Measurements from ENCODE around the gene DYNC1H1. TPM values are rescaled to one million over a fixed set of nuclear protein-coding genes. Genes with fewer than 3 reads are reported as not detected.
"Not testable (repeated sequence)": the region's sequence is repeated elsewhere in the genome, so short reads cannot be mapped to it uniquely, and the experiment has no call there.

DYNC1H1 gene
- total RNA-seq, 1 experiment from 2014 or later: 383 TPM

GRCh38 chr14:101973356-101973755 lies 9.0 kb downstream of the DYNC1H1 start:
- no peak for DNase-seq (ENCODE audit: low read depth, low spot score)
- in situ Hi-C loops (cut with HindIII; ENCODE audit: low pct_unique_long_range_greater_than_20kb, low sequenced_read_pairs): no loop called here

GRCh38 chr14:101975231-101975630 lies 10.9 kb downstream of the DYNC1H1 start:
- in situ Hi-C loops (cut with HindIII; ENCODE audit: low pct_unique_long_range_greater_than_20kb, low sequenced_read_pairs): no loop called here
- no peak for DNase-seq (ENCODE audit: low read depth, low spot score)

GRCh38 chr14:101977311-101978071 lies 13.1 kb downstream of the DYNC1H1 start:
- DNase-seq (ENCODE audit: low read depth, low spot score): peak; percentile 80
- in situ Hi-C loops (cut with HindIII; ENCODE audit: low pct_unique_long_range_greater_than_20kb, low sequenced_read_pairs): no loop called here

- in situ Hi-C loops (cut with HindIII; ENCODE audit: low pct_unique_long_range_greater_than_20kb, low sequenced_read_pairs): no loop called here
- DNase-seq (ENCODE audit: low read depth, low spot score): no peak
Measured at GRCh38 chr14:101979666-101980065, 15.3 kb downstream of the DYNC1H1 start.

- DNase-seq (ENCODE audit: low read depth, low spot score): no peak
- in situ Hi-C loops (cut with HindIII; ENCODE audit: low pct_unique_long_range_greater_than_20kb, low sequenced_read_pairs): no loop called here
Measured at GRCh38 chr14:101980251-101980650, 15.9 kb downstream of the DYNC1H1 start.

- DNase-seq (ENCODE audit: low read depth, low spot score): peak; percentile 93
- in situ Hi-C loops (cut with HindIII; ENCODE audit: low pct_unique_long_range_greater_than_20kb, low sequenced_read_pairs): no loop called here
Measured at GRCh38 chr14:101980700-101981099, 16.3 kb downstream of the DYNC1H1 start.

- no peak for DNase-seq (ENCODE audit: low read depth, low spot score)
- in situ Hi-C loops (cut with HindIII; ENCODE audit: low pct_unique_long_range_greater_than_20kb, low sequenced_read_pairs): no loop called here
Measured at GRCh38 chr14:101982621-101983020, 18.2 kb downstream of the DYNC1H1 start.

GRCh38 chr14:101984831-101985230 lies 20.5 kb downstream of the DYNC1H1 start:
- in situ Hi-C loops (cut with HindIII; ENCODE audit: low pct_unique_long_range_greater_than_20kb, low sequenced_read_pairs); DNase-seq (ENCODE audit: low read depth, low spot score): not testable (repeated sequence)

GRCh38 chr14:101985957-101986356 lies 21.6 kb downstream of the DYNC1H1 start:
- no peak for DNase-seq (ENCODE audit: low read depth, low spot score)
- in situ Hi-C loops (cut with HindIII; ENCODE audit: low pct_unique_long_range_greater_than_20kb, low sequenced_read_pairs): no loop called here

GRCh38 chr14:101986953-101987352 lies 22.6 kb downstream of the DYNC1H1 start:
- in situ Hi-C loops (cut with HindIII; ENCODE audit: low pct_unique_long_range_greater_than_20kb, low sequenced_read_pairs): no loop called here
- DNase-seq (ENCODE audit: low read depth, low spot score): no peak

- DNase-seq (ENCODE audit: low read depth, low spot score): no peak
- in situ Hi-C loops (cut with HindIII; ENCODE audit: low pct_unique_long_range_greater_than_20kb, low sequenced_read_pairs): no loop called here
Measured at GRCh38 chr14:101988377-101988776, 24.0 kb downstream of the DYNC1H1 start.

GRCh38 chr14:101991352-101991751 lies 27.0 kb downstream of the DYNC1H1 start:
- in situ Hi-C loops (cut with HindIII; ENCODE audit: low pct_unique_long_range_greater_than_20kb, low sequenced_read_pairs): no loop called here
- DNase-seq (ENCODE audit: low read depth, low spot score): no peak

GRCh38 chr14:101992708-101993107 lies 28.3 kb downstream of the DYNC1H1 start:
- in situ Hi-C loops (cut with HindIII; ENCODE audit: low pct_unique_long_range_greater_than_20kb, low sequenced_read_pairs): no loop called here
- DNase-seq (ENCODE audit: low read depth, low spot score): no peak

GRCh38 chr14:101997429-101998336 lies 33.3 kb downstream of the DYNC1H1 start:
- no peak for DNase-seq (ENCODE audit: low read depth, low spot score)
- in situ Hi-C loops (cut with HindIII; ENCODE audit: low pct_unique_long_range_greater_than_20kb, low sequenced_read_pairs): no loop called here

- DNase-seq (ENCODE audit: low read depth, low spot score): no peak
- in situ Hi-C loops (cut with HindIII; ENCODE audit: low pct_unique_long_range_greater_than_20kb, low sequenced_read_pairs): no loop called here
Measured at GRCh38 chr14:102000902-102001301, 36.5 kb downstream of the DYNC1H1 start.

GRCh38 chr14:102005336-102005735 lies 41.0 kb downstream of the DYNC1H1 start:
- in situ Hi-C loops (cut with HindIII; ENCODE audit: low pct_unique_long_range_greater_than_20kb, low sequenced_read_pairs): no loop called here
- DNase-seq (ENCODE audit: low read depth, low spot score): no peak

GRCh38 chr14:102007916-102008418 lies 43.6 kb downstream of the DYNC1H1 start:
- in situ Hi-C loops (cut with HindIII; ENCODE audit: low pct_unique_long_range_greater_than_20kb, low sequenced_read_pairs): no loop called here
- DNase-seq (ENCODE audit: low read depth, low spot score): no peak

GRCh38 chr14:102008891-102009290 lies 44.5 kb downstream of the DYNC1H1 start:
- DNase-seq (ENCODE audit: low read depth, low spot score): no peak
- in situ Hi-C loops (cut with HindIII; ENCODE audit: low pct_unique_long_range_greater_than_20kb, low sequenced_read_pairs): no loop called here

Measured in SK-MEL-5 (cell line).